GM15510 (cell line): Measurements from ENCODE around the gene CCDC152.

Experiments
- POLR2A ChIP-seq: IDR thresholded peaks from 3 replicates; pipeline ENCODE4 v1.6.1; 2011; ENCODE audit warnings: borderline replicate concordance; ENCODE audit not compliant: insufficient read length; ENCODE audit errors: extremely low read depth

The CCDC152 gene, protein sequence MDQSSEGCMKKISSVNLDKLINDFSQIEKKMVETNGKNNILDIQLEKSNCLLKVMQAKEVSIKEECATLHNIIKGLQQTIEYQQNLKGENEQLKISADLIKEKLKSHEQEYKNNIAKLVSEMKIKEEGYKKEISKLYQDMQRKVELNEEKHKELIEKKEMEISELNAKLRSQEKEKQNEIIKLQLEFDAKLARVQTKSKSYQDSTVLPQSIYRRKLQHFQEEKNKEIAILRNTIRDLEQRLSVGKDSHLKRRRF

DNA sequence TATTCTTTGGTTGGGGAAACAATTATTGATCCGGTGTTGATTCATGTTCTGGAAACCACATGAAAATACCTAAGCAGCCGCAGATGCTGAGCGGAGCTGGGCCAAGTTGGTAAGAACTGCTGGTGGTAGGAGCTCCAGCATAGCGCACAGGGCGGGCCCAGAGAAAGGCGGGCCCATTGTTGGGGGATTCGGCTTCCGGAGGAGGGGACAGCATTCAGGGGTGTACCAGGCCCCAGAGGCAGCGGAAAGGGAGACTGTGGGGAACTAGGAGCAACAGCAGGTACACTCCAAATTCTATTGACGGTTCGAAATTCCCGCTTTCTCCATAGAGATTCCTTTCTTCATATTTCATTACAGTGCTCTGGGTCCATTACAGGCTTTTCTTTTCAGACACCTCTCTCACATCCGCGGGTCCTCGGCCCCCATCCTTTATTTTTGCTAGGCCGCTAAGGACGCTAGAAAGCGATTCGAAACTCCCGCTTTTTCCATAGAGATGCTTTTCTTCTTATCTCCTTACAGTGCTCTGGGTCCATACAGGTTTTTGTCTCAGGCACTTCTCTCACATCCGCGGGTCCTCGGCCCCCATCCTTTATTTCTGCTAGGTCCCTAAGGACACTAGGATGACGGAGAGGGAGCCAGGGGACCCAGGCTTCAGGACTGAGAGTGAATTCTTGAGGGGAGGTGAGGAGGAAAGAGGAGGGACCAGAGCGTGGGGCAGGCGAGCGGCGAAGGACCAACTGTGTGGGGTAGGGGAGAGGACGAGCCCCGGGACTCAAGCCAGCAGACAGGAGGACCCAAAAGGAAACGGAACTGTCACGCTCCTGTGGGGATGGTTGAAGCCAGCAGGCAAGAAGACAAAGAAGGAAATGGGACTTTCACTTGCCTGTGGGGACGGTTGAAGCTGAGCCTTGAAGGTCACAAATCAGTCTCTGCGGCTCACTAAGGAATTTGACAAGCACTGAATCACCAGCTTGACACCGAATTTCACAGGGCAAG, at the start of gene CCDC152:
Gene CCDC152 (plus strand): TSS at position 213 of the 996 bp plus-strand sequence. CDS start 2,304 bp downstream, outside the sequence.
- no peak for TF ChIP-seq POLR2A

DNA sequence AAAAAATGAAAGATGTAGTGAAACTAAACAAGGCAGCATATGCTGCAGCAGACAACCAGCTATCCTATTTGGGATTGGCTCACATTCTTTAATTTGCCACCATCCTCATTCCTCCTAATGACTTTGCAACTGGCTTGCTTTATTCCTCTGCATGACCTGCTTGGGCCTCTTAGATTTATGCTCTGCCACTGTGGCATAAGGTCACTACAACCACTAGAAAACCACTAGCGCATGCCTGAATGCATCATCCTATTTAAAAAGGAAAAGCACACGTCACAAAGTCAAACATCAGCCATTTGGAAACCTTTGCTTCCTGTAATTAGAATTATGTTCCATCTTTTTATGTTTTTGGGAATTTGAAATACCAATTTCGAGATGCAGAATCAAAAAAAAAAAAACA, 40.8 kb upstream of the CCDC152 start:
- TF ChIP-seq POLR2A = no peak

DNA sequence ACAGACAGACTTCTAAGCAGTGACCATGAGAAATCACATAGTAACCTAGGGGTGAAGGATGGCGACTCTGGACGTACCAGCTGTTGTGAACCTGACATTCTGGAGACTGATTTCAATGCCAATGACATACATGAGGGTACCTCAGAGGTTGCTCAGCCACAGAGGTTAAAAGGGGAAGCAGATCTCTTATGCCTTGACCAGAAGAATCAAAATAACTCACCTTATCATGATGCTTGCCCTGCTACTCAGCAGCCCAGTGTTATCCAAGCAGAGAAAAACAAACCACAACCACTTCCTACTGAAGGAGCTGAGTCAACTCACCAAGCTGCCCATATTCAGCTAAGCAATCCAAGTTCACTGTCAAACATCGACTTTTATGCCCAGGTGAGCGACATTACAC, 38.0 kb upstream of the CCDC152 start:
- no peak for TF ChIP-seq POLR2A

DNA sequence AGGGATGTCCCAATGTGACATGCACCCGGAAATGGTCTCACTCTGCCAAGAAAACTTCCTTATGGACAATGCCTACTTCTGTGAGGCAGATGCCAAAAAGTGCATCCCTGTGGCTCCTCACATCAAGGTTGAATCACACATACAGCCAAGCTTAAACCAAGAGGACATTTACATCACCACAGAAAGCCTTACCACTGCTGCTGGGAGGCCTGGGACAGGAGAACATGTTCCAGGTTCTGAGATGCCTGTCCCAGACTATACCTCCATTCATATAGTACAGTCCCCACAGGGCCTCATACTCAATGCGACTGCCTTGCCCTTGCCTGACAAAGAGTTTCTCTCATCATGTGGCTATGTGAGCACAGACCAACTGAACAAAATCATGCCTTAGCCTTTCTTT, 37.6 kb upstream of the CCDC152 start:
- no peak for TF ChIP-seq POLR2A

DNA sequence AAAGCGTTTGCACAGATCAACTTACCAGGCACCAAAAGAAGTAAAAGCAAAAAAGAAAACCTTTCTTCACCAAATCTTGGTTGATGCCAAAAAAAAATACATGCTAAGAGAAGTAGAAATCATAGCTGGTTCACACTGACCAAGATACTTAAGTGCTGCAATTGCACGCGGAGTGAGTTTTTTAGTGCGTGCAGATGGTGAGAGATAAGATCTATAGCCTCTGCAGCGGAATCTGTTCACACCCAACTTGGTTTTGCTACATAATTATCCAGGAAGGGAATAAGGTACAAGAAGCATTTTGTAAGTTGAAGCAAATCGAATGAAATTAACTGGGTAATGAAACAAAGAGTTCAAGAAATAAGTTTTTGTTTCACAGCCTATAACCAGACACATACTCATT, 36.4 kb upstream of the CCDC152 start:
- no peak for TF ChIP-seq POLR2A

DNA sequence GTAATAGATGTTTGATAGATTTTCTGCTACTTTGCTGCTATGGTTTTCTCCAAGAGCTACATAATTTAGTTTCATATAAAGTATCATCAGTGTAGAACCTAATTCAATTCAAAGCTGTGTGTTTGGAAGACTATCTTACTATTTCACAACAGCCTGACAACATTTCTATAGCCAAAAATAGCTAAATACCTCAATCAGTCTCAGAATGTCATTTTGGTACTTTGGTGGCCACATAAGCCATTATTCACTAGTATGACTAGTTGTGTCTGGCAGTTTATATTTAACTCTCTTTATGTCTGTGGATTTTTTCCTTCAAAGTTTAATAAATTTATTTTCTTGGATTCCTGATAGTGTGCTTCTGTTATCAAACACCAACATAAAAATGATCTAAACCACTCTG, 35.1 kb upstream of the CCDC152 start:
- TF ChIP-seq POLR2A = no peak

DNA sequence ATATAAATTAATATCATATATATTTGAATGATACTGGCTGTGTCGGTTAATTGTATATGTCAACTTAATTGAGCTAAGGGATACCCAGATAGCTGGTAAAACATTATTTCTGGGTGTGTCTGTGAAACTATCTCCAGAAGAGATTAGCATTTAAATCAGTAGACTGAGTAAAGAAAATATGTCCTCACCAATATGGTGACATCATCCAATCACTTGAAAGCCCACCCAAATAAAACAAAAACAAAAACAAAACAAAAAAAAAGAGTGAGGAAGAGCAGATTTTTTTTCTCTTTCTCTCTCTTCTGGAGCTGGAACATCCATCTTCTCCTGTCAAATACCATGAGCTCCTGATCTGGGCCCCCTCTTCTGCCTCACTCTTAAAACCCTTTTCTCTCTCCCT, 15.7 kb upstream of the CCDC152 start:
- TF ChIP-seq POLR2A = no peak

DNA sequence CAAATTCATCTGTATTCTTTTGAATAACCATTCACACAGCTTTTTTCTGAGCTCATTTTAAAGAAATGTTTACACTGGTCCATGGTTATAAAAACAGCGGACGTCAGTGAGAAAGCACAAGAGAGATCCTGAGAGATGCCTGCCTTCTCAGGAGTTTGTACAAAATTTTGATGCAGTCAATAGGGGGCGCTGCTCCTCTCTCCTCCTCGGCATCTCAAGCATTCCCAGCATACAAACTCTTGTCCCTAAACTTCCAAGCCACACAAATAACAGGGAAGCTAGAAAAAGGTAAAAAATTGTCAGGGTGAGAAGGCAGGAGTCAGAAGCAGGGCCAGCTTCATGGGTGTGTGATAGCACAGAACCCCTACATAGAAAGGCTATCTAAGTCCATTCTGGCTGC, 11.2 kb upstream of the CCDC152 start:
- TF ChIP-seq POLR2A = no peak

DNA sequence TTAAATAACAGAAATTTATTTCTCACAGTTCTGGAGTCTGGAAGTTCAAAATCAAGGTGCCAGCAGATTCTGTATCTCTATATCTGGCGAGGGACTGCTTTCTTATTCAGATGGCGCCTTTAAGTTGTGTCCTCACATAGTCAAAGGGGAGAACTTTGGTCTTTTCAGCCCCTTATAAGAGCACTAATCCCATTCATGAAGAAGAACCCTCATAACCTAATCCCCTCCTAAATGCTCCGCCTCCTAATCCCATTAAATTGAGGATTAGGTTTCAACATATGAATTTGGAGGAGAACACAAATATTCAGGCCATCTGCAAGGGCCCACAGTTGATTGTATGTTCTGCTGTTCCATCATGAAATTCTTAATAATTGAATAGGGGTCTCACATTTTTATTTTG, 10.8 kb upstream of the CCDC152 start:
- TF ChIP-seq POLR2A = no peak

DNA sequence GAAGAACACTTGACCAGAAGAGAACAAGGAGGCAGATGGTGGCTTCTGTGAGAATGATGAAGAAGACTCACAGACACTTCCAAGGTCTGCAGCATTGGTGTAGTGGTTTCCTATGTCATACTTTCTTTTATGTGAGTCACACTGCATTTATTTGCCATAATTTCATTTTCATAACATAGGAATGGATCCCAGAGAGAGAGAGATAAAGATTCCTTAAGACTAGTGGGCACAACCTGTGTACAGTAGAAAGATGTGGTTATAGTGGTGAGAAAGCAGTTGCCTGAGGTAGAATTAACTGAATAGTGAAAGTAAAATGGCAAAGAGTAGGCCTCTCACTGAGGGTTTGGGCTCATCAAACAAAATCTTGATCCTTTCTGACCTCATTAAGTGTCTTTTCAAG, 7.6 kb upstream of the CCDC152 start:
- TF ChIP-seq POLR2A = no peak

DNA sequence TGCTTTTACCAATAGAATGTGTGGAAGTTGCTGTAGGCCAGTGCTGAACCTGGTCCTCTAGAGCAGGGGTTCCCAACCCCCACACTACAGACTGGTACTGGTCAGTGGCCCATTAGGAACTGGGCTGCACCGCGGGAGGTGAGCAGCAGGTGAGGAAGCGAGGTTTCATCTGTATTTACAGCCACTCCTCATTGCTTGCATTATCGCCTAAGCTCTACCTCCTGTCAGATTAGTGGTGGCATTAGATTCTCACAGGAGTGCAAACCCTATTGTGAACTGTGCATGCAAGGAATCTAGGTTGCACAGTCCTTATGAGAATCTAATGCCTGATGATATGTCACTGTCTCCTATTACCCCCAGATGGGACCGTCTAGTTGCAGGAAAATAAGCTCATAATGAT, 6.1 kb upstream of the CCDC152 start:
- TF ChIP-seq POLR2A = no peak

DNA sequence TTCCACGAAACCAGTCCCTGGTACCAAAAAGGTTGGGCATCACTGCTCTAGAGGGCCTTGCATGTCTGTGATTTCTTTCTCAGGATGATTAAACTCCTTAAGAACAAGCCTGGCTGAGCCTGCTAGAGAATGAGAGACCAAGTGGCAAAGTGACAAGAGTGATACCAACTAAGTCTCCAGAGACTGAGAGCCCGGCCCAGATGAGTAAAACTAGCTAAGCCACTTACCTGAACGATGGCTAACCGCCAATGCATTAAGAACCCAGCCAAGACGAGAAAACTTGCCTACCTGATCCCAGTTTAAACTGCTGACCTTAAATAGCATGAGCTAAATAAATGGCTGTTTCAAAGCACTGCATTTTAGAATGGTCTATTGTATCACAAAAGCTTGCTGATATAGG, 5.6 kb upstream of the CCDC152 start:
- TF ChIP-seq POLR2A = no peak

DNA sequence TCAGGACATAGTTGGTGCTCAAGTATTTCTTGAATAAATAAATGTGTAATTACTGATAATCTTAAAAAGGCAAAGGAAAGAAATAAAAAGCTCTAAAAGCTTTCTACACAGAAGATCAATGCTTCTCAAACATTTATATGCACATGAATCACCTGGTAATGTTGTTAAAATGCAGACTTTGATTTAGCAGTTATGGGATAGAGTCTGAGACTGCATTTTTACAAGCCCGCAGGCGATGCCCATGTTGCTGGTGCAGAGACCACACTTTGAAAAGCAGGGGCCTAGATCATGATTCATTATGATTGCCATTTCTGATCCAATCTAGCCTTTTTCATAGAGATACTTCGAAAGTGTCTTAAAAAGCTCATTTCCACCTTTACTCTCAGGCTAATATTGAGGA, 3.5 kb upstream of the CCDC152 start:
- TF ChIP-seq POLR2A = no peak

DNA sequence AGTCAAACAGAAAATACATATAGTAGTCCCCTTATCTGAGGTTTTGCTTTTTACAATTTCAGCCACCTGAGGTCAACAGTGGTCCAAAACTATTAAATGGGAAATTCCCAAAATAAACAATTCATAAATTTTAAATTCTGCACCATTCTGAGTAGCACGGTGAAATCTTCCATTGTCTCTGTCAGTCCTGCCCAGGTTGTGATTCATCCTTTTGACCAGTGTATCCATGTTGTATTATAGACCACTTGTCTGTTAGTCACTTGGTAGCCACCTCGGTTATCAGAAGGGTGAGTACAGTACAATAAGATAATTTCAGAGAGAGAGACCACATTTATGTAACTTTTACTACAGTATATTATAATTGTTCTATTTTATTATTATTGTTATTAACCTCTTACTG, 2.8 kb downstream of the CCDC152 start:
- no peak for TF ChIP-seq POLR2A

DNA sequence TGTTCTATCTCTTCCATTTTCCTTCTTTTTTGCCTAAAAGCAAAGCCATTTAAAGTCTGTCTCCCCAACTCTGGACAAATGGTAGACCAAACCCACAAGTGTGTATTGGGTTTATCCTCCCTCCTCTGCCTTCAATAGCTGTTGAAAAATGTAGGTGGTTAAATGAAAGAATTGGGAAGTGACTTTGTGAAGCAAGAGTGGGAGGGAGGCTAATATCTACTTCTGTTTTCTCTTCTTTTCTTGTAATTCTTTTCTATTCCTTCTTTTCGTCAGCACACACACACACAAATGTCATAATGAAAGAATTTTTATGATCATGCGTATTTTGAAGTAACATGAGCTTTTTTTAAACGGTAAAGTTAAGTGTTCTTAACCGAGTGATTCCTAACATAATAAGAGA, 3.8 kb downstream of the CCDC152 start:
- no peak for TF ChIP-seq POLR2A

DNA sequence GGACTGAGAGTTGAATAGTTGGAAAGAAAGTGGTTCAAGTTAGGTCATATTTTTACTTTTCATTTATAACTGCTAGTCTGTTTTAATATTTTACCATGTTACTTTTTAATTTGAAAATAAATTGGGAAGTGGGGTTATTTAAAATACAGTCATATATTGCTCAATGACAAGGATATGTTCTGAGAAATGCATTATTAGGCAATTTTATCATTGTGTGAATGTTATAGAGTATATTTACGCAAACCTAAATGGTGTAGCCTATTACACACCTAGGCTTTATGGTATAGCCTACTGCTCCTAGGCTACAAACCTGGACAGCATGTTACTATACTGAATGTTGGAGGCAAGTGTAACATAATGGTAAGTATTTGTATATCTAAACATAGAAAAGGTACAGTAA, 5.2 kb downstream of the CCDC152 start:
- TF ChIP-seq POLR2A = no peak
